Neural progenitor cell (in vitro differentiated cells): ENCODE measurements around the gene SDF4. TPM values are rescaled to one million over a fixed set of nuclear protein-coding genes. Genes with fewer than 3 reads are reported as not detected.

Experiments
- DNase-seq: peaks from one replicate; pipeline ENCODE4 v3.0.0-alpha.2; 2016; ENCODE audit warnings: low spot score
- H2AFZ ChIP-seq: fragments of 200-600 bp; sonication (generic); replicated peaks from 2 replicates; pipeline ENCODE4 v1.6.1; 2016; ENCODE audit warnings: antibody characterized with exemption
- H3F3A ChIP-seq: fragments of 200-600 bp; sonication (generic); 2 replicates; pipeline ENCODE4 v1.6.1; 2016; ENCODE audit warnings: antibody characterized with exemption, low read depth
- H3K27ac ChIP-seq: fragments of 200-600 bp; sonication (generic); 2 replicates; pipeline ENCODE4 v1.5.1; 2016; ENCODE audit warnings: mild to moderate bottlenecking
- H3K27me3 ChIP-seq: fragments of 200-600 bp; sonication (generic); 2 replicates; pipeline ENCODE4 v1.6.1; 2016; ENCODE audit warnings: mild to moderate bottlenecking, moderate library complexity
- H3K36me3 ChIP-seq: fragments of 200-600 bp; sonication (generic); 2 replicates; pipeline ENCODE4 v1.5.1; 2016
- H3K4me1 ChIP-seq: fragments of 200-600 bp; sonication (generic); 2 replicates; pipeline ENCODE4 v1.6.1; 2016; ENCODE audit warnings: mixed run types
- H3K4me2 ChIP-seq: fragments of 200-600 bp; sonication (generic); 2 replicates; pipeline ENCODE4 v1.6.1; 2016
- H3K4me3 ChIP-seq: fragments of 200-600 bp; sonication (generic); 2 replicates; pipeline ENCODE4 v1.5.1; 2016
- H3K79me2 ChIP-seq: fragments of 200-600 bp; sonication (generic); 2 replicates; pipeline ENCODE4 v1.6.1; 2016; ENCODE audit warnings: low read depth
- H3K9ac ChIP-seq: fragments of 200-600 bp; sonication (generic); 2 replicates; pipeline ENCODE4 v1.6.1; 2016
- H3K9me3 ChIP-seq: fragments of 200-600 bp; sonication (generic); 2 replicates; pipeline ENCODE4 v1.5.1; 2016; ENCODE audit warnings: low read depth
- H4K20me1 ChIP-seq: fragments of 200-600 bp; sonication (generic); 2 replicates; pipeline ENCODE4 v1.6.1; 2016; ENCODE audit warnings: low read depth
- H3K27ac Mint-ChIP-seq: 3 replicates; pipeline ENCODE4 v1.8.0; 2021; ENCODE audit warnings: mixed read lengths
- H3K27me3 Mint-ChIP-seq: 2 replicates; pipeline ENCODE4 v1.8.0; 2022; ENCODE audit warnings: low read depth, mild to moderate bottlenecking, inconsistent platforms, moderate library complexity, mixed read lengths; ENCODE audit not compliant: insufficient read depth
- H3K36me3 Mint-ChIP-seq: 3 replicates; pipeline ENCODE4 v1.8.0; 2021; ENCODE audit warnings: mixed read lengths
- H3K4me1 Mint-ChIP-seq: 3 replicates; pipeline ENCODE4 v1.8.0; 2021; ENCODE audit warnings: mixed read lengths
- H3K4me3 Mint-ChIP-seq: 3 replicates; pipeline ENCODE4 v1.8.0; 2021; ENCODE audit warnings: mild to moderate bottlenecking, moderate library complexity, mixed read lengths
- H3K9me3 Mint-ChIP-seq: 3 replicates; pipeline ENCODE4 v1.8.0; 2020; ENCODE audit warnings: mixed read lengths
- CTCF ChIP-seq: fragments of 200-600 bp; sonication (generic); IDR thresholded peaks from 2 replicates; pipeline ENCODE4 v1.5.1; 2017; ENCODE audit warnings: antibody characterized with exemption, mild to moderate bottlenecking
- EZH2 ChIP-seq: fragments of 200-600 bp; sonication (generic); IDR thresholded peaks from 2 replicates; pipeline ENCODE4 v1.6.1; 2017; ENCODE audit warnings: antibody characterized with exemption, mild to moderate bottlenecking, moderate library complexity
- EZH2phosphoT487 ChIP-seq: fragments of 200-600 bp; sonication (generic); IDR thresholded peaks from 2 replicates; pipeline ENCODE4 v1.6.1; 2017; ENCODE audit warnings: antibody characterized with exemption
- total RNA-seq: library from RNA; depleted of rRNA; stranded (reverse); fragments of >200 nt; gene quantifications from 2 replicates; pipeline ENCODE4 v1.2.3, GENCODE V29; 2015; ENCODE audit warnings: low replicate concordance

Gene SDF4
- total RNA-seq, 1 donor from 2014 or later: 16.6 TPM

DNA sequence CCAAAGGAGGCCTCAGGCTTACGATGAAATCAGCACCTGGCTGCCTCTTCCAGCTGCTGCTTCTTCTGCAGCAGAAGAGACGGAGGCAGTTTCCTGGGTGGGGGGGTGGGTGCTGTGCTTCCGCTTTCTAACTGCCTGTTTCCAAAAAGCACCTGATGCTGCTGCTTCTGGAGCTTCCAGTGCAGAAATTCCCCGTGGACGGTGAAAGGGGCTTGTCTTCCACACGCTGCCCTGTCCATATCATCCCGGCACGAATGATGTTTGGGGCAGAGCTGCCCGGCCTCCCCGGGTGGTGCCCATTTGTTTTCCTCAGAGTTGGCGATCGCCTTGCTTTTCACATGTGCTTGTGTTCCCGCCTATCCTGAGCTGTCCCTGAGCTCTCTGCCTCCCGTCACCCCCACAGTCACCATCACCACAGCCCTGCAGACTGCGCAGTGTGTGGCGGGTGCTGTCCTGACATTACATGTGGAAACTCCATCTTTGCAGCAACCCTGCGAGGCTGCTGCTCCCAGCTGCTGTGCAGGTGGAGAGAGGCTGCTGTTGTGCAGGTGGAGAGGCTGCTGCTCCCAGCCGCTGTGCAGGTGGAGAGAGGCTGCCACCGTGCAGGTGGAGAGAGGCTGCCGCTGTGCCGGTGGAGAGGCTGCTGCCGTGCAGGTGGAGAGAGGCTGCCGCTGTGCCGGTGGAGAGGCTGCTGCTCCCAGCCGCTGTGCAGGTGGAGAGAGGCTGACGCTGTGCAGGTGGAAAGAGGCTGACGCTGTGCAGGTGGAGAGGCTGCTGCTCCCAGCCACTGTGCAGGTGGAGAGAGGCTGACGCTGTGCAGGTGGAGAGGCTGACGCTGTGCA, 56.4 kb downstream of the SDF4 start:
- Histone ChIP-seq H3K4me3 (no peak overlapping the region), H3K9me3 (no peaks in the 10 kb centered on the region), H3K9ac (no peak overlapping the region), H3K27me3 (peaks cover 33% of the 10 kb centered on the region), H3F3A (peaks cover 4% of the 10 kb centered on the region), H3K4me1 (peaks cover 13% of the 10 kb centered on the region), H3K4me2 (no peak overlapping the region), H4K20me1 (no peaks in the 10 kb centered on the region), H2AFZ (no peak overlapping the region), H3K79me2 (no peaks in the 10 kb centered on the region), H3K36me3 (no peaks in the 10 kb centered on the region), H3K27ac (no peak overlapping the region)
- Mint-ChIP-seq H3K9me3 (no peaks in the 10 kb centered on the region), H3K36me3 (no peaks in the 10 kb centered on the region), H3K4me1 (peaks cover 20% of the 10 kb centered on the region), H3K4me3 (no peak overlapping the region), H3K27me3 (peaks cover 13% of the 10 kb centered on the region), H3K27ac (no peak overlapping the region)
- TF ChIP-seq EZH2 (no peak), CTCF (no peak), EZH2phosphoT487 (no peak)
- DNase-seq: no peak

DNA sequence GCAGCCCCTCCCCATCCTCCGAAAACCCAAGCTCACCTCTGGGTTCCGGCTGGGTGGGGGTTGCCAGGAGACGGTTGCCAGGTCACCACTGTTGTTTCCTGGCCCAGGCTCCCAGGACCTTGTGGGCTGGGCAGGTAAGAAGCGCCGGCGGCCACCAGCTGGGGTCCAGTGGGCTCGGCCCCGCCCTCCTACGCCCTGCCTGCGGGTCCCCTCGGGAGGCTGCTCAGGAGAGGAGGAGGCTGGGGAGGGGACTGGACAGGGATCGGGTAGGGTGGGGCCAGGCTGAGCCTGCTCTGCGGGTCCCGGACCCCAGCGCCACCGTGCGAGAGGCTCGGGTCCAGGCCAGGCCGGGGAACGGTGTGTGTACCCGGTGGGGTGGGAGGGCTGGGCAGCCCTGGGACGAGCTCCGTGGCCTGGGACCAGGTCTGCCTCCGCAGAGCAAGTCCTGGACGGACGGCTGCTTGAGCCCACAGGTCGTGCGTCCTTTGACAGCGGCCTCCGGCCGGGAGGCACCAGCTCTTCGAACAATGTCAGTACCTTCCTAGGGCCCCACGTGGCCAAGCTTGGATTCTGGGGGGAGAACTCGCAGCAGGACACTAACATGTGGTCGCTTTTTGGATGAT, 57.9 kb downstream of the SDF4 start, which contains the start of gene TTLL10:
TSS of gene TTLL10 (plus strand) at position 88 of the 623 bp plus-strand sequence. CDS start 5,336 bp downstream, outside the sequence.
- Mint-ChIP-seq H3K36me3 (no peaks in the 10 kb centered on the region), H3K4me3 (peak within 1 kb of the TSS; percentile 59), H3K9me3 (no peaks in the 10 kb centered on the region), H3K4me1 (peaks cover 25% of the 10 kb centered on the region), H3K27ac (no peak within 1 kb of the TSS), H3K27me3 (peaks cover 13% of the 10 kb centered on the region)
- Histone ChIP-seq H3K27ac (no peak within 1 kb of the TSS), H3K27me3 (peaks cover 33% of the 10 kb centered on the region), H3K4me3 (no peak within 1 kb of the TSS), H3K4me2 (peak within 1 kb of the TSS; percentile 60), H4K20me1 (no peaks in the 10 kb centered on the region), H3K9me3 (no peaks in the 10 kb centered on the region), H3K9ac (no peak within 1 kb of the TSS), H2AFZ (no peak within 1 kb of the TSS), H3K79me2 (no peaks in the 10 kb centered on the region), H3K36me3 (no peaks in the 10 kb centered on the region), H3F3A (peaks cover 4% of the 10 kb centered on the region), H3K4me1 (peaks cover 13% of the 10 kb centered on the region)
- peak; percentile 69 for DNase-seq
- TF ChIP-seq EZH2phosphoT487 (no peak), CTCF (no peak), EZH2 (no peak)

GRCh38 chr1:1173061-1173792, 58.6 kb downstream of the SDF4 start:
- Histone ChIP-seq H3K9me3 (no peaks in the 10 kb centered on the region), H3F3A (peaks cover 4% of the 10 kb centered on the region), H4K20me1 (no peaks in the 10 kb centered on the region), H2AFZ (no peak overlapping the region), H3K4me3 (no peak overlapping the region), H3K36me3 (no peaks in the 10 kb centered on the region), H3K27ac (no peak overlapping the region), H3K9ac (no peak overlapping the region), H3K79me2 (no peaks in the 10 kb centered on the region), H3K27me3 (peaks cover 33% of the 10 kb centered on the region), H3K4me1 (peaks cover 13% of the 10 kb centered on the region), H3K4me2 (peak overlapping the region; percentile 60)
- H3K4me1 Mint-ChIP-seq: peaks cover 25% of the 10 kb centered on the region
- DNase-seq: peak; percentile 1
- no peaks in the 10 kb centered on the region for H3K9me3 Mint-ChIP-seq
- no peak for TF ChIP-seq CTCF
- peak overlapping the region; percentile 10 for H3K4me3 Mint-ChIP-seq
- H3K27ac Mint-ChIP-seq: no peak overlapping the region
- peaks cover 13% of the 10 kb centered on the region for H3K27me3 Mint-ChIP-seq
- no peaks in the 10 kb centered on the region for H3K36me3 Mint-ChIP-seq
